LNCAP (cell line): ENCODE results near the gene FAM241B.

Experiments used
- CTCF ChIP-seq: fragments of 450-650 bp; IDR thresholded peaks from 2 replicates; pipeline ENCODE4 v1.5.1; 2017; ENCODE audit warnings: mild to moderate bottlenecking

The FAM241B gene

DNA sequence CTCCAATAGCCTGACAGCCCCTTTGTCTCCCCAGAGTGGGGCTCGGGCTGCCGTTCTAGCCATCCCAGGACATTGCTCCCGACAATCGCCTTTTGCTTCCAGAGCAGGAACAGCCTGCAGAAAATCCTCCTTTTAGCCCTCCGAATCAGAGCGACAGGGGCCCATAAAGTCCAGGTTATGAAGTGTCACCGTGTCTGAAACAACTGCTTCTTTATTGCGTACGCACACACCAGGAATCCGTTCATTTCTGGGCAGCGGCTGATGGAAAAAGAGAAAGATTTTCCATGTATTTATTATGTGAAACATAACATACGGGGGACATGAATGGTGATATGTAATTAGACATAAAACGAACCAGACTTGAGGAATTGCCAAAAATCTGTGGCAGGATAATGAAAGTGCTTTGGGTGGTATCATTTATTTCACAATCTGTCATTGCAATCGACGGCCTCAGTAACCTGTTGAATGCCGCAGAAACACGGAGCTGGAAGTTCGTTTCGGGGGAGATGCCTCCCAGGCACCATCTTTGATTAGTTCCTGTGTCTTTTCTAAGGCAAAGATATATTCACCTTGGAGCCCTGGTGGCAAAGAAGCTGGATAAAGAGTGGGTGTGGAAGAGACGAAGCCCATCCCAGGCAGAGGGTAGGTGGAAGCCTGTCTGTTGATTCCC, 48.1 kb downstream of the FAM241B start:
- no peak for TF ChIP-seq CTCF

- no peak for TF ChIP-seq CTCF
Observed at GRCh38 chr10:69679736-69680135, 49.7 kb downstream of the FAM241B start.

DNA sequence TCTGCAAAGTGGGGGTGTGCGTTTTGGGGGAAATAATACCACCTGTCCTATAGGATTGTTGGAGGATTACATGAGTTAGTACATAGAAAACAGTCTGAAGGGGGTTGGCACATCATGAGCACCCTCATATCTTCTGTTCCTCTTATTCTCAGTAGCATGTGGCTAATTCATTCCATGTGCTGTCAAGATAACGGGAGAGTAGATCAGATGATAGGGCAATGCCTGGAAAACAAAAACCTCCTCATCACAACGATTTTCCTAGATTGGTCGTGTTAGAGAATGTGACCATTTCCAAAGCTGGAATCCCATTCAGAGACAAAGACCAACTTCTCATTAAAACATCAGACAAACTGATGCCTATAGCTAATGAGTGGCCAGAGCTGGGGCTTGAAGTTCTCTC, 50.6 kb downstream of the FAM241B start:
- TF ChIP-seq CTCF = no peak

GRCh38 chr10:69681436-69681835, 51.4 kb downstream of the FAM241B start:
- no peak for TF ChIP-seq CTCF

- no peak for TF ChIP-seq CTCF
Observed at GRCh38 chr10:69682955-69683474, 53.0 kb downstream of the FAM241B start.
